Type B pancreatic cell (in vitro differentiated cells): ENCODE data around the gene MUC5B. TPM values are rescaled to one million over a fixed set of nuclear protein-coding genes. Genes with fewer than 3 reads are reported as not detected.
A peak's percentile ranks its signal among the peaks of the same experiment; 100 is the strongest.

Source experiments
- DNase-seq: peaks from one replicate; pipeline ENCODE4 v3.0.0; 2021; ENCODE audit warnings: mixed read lengths; ENCODE audit not compliant: unreplicated experiment; ENCODE audit errors: extremely low spot score
- H3K27ac Mint-ChIP-seq: 2 replicates; pipeline ENCODE4 v1.8.0; 2021; ENCODE audit warnings: mild to moderate bottlenecking, mixed read lengths
- H3K27me3 Mint-ChIP-seq: 2 replicates; pipeline ENCODE4 v1.8.0; 2021; ENCODE audit warnings: mixed read lengths
- H3K36me3 Mint-ChIP-seq: 2 replicates; pipeline ENCODE4 v1.8.0; 2021; ENCODE audit warnings: mixed read lengths
- H3K4me1 Mint-ChIP-seq: one replicate; pipeline ENCODE4 v1.8.0; 2021; ENCODE audit warnings: mixed read lengths; ENCODE audit not compliant: unreplicated experiment
- H3K4me3 Mint-ChIP-seq: 2 replicates; pipeline ENCODE4 v1.8.0; 2021; ENCODE audit warnings: mild to moderate bottlenecking, mixed read lengths
- H3K9me3 Mint-ChIP-seq: 2 replicates; pipeline ENCODE4 v1.8.0; 2021; ENCODE audit warnings: mixed read lengths
- CTCF ChIP-seq: fragments of 200-600 bp; sonication (generic); conservative IDR thresholded peaks from 2 replicates; pipeline ENCODE4 v1.5.0; 2021; ENCODE audit warnings: antibody characterized with exemption, mild to moderate bottlenecking
- total RNA-seq: library from RNA; stranded (reverse); gene quantifications from 2 replicates; pipeline ENCODE4 v1.2.1, GENCODE V29; 2021; ENCODE audit warnings: low replicate concordance

MUC5B gene
- total RNA-seq, 1 donor from 2014 or later, result 2.0 TPM

- H3K9me3 Mint-ChIP-seq, result no peaks in the 10 kb centered on the region
- H3K4me3 Mint-ChIP-seq, result no peak overlapping the region
- no peak overlapping the region for H3K27ac Mint-ChIP-seq
- no peaks in the 10 kb centered on the region for H3K36me3 Mint-ChIP-seq
- no peaks in the 10 kb centered on the region for H3K27me3 Mint-ChIP-seq
- H3K4me1 Mint-ChIP-seq, result no peaks in the 10 kb centered on the region
- TF ChIP-seq CTCF, result no peak
- peak; percentile 60 for DNase-seq
Observed at GRCh38 chr11:1227551-1228100, 4.8 kb downstream of the MUC5B start.

GRCh38 chr11:1228101-1228821 is 5.4 kb downstream of the MUC5B start:
- DNase-seq, result peak; percentile 67
- Mint-ChIP-seq H3K36me3 (no peaks in the 10 kb centered on the region), H3K4me3 (no peak overlapping the region), H3K9me3 (no peaks in the 10 kb centered on the region), H3K4me1 (no peaks in the 10 kb centered on the region), H3K27ac (no peak overlapping the region), H3K27me3 (no peaks in the 10 kb centered on the region)
- TF ChIP-seq CTCF, result no peak

GRCh38 chr11:1228921-1229451 is 6.1 kb downstream of the MUC5B start:
- no peaks in the 10 kb centered on the region for H3K9me3 Mint-ChIP-seq
- DNase-seq, result peak; percentile 66
- H3K27me3 Mint-ChIP-seq, result no peaks in the 10 kb centered on the region
- no peak overlapping the region for H3K27ac Mint-ChIP-seq
- no peak overlapping the region for H3K4me3 Mint-ChIP-seq
- TF ChIP-seq CTCF, result no peak
- H3K36me3 Mint-ChIP-seq, result no peaks in the 10 kb centered on the region
- H3K4me1 Mint-ChIP-seq, result no peaks in the 10 kb centered on the region

GRCh38 chr11:1229471-1230120 is 6.7 kb downstream of the MUC5B start:
- no peaks in the 10 kb centered on the region for H3K9me3 Mint-ChIP-seq
- no peak for TF ChIP-seq CTCF
- H3K27me3 Mint-ChIP-seq, result no peaks in the 10 kb centered on the region
- H3K4me1 Mint-ChIP-seq, result no peaks in the 10 kb centered on the region
- DNase-seq, result no peak
- no peak overlapping the region for H3K27ac Mint-ChIP-seq
- no peak overlapping the region for H3K4me3 Mint-ChIP-seq
- H3K36me3 Mint-ChIP-seq, result no peaks in the 10 kb centered on the region

GRCh38 chr11:1230121-1230455 is 7.2 kb downstream of the MUC5B start:
- no peak overlapping the region for H3K4me3 Mint-ChIP-seq
- no peaks in the 10 kb centered on the region for H3K9me3 Mint-ChIP-seq
- no peaks in the 10 kb centered on the region for H3K36me3 Mint-ChIP-seq
- TF ChIP-seq CTCF, result no peak
- DNase-seq, result no peak
- no peaks in the 10 kb centered on the region for H3K27me3 Mint-ChIP-seq
- H3K27ac Mint-ChIP-seq, result no peak overlapping the region
- H3K4me1 Mint-ChIP-seq, result no peaks in the 10 kb centered on the region
